Muscle layer of duodenum (tissue), 2 donors: Measurements from ENCODE around the gene TTC7B.

Experiments
- H3K27ac ChIP-seq: one replicate; pipeline ENCODE4 v1.7.0; 2013; ENCODE audit warnings: mild to moderate bottlenecking, low read length
- H3K27me3 ChIP-seq: one replicate; pipeline ENCODE4 v1.7.0; 2013; ENCODE audit warnings: low read depth, mild to moderate bottlenecking, control low read depth, low read length
- H3K36me3 ChIP-seq, 2 donors: one replicate each; pipeline ENCODE4 v1.7.0; 2013; ENCODE audit warnings: low read length in 2 of 2, control low read depth in 1 of 2, mild to moderate bottlenecking in 1 of 2; ENCODE audit not compliant: insufficient read depth in 2 of 2, control insufficient read depth in 1 of 2
- H3K4me1 ChIP-seq, 2 donors: one replicate each; pipeline ENCODE4 v1.7.0; 2013; ENCODE audit warnings: low read length in 2 of 2, mild to moderate bottlenecking in 2 of 2, control low read depth in 1 of 2, moderate library complexity in 1 of 2; ENCODE audit not compliant: insufficient read depth in 2 of 2, control insufficient read depth in 1 of 2
- H3K4me3 ChIP-seq, 2 donors: one replicate each; pipeline ENCODE4 v1.7.0; 2013; ENCODE audit warnings: low read length in 2 of 2, low read depth in 1 of 2, mild to moderate bottlenecking in 1 of 2
- H3K9me3 ChIP-seq, 2 donors: one replicate each; pipeline ENCODE4 v1.7.0; 2013; ENCODE audit warnings: low read length in 2 of 2, control low read depth in 1 of 2, mild to moderate bottlenecking in 1 of 2; ENCODE audit not compliant: control insufficient read depth in 1 of 2
- donor health status: healthy.

The TTC7B gene

GRCh38 chr14:90760591-90761316 is 55.5 kb downstream of the TTC7B start:
- no peak overlapping the region for H3K27ac ChIP-seq
- H3K27me3 ChIP-seq, result no peaks in the 10 kb centered on the region
- peaks cover 0 to 11% of the 10 kb centered on the region in 2 donors for H3K9me3 ChIP-seq
- H3K36me3 ChIP-seq, result no peaks in the 10 kb centered on the region
- H3K4me3 ChIP-seq, result no peak overlapping the region
- peaks cover 0 to 13% of the 10 kb centered on the region in 2 donors for H3K4me1 ChIP-seq

DNA sequence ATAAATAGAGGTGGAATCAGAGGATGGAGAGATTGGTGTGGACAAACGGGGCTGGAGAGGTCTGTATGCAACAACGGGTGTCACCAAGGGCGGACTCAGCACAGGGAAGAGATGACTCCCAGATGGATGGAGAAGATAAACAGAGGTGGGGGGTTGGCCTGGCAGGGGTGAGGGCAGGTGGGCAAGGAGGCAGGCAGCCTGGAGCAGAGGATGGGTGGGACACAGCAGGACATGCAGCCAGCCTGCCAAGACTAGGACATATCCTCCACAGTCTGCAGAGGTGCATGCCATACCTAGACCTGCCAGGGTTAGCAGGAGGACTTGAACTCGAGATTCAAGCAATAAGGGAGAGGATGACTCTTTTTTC is 56.2 kb downstream of the TTC7B start:
- Histone ChIP-seq H3K4me3 (no peak overlapping the region), H3K27ac (peak overlapping the region; percentile 94), H3K27me3 (no peaks in the 10 kb centered on the region), H3K4me1 (peaks cover 0 to 13% of the 10 kb centered on the region in 2 donors), H3K36me3 (no peaks in the 10 kb centered on the region), H3K9me3 (peaks cover 0 to 11% of the 10 kb centered on the region in 2 donors)

DNA sequence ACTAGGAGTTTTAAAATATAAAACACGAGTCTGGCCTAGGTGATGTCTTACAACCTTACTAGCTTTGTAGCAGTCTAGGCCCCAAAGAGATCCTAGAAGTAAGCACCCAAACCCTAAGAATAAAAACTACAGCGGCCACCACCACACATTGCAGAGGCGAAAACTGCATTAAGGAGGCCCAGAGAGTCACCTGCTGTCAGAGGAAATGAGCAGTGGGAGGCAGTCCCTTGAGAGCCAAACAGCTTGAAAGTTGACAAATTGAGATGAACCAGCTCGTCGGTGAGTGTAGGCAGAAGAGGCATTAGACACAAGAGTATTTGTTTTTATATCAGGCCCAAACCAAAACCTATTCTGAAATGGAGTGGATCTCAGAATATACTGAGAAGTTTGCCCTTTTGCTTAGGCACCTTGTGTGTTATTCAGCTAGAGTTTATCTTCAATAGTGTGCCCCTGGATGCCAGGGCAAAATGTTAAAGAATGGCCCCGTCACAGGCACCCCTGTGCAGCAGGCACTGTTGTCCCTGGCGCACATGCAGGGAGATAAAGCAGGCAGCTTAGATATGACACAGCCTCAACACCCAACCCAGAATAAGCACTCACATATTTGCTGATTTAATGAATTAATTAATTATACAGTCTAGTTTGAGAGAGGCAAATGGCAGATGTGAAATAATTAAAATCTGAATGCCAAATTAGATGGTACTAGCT is 56.7 kb downstream of the TTC7B start:
- Histone ChIP-seq H3K27me3 (no peaks in the 10 kb centered on the region), H3K9me3 (peaks cover 0 to 11% of the 10 kb centered on the region in 2 donors), H3K27ac (peak overlapping the region; percentile 94), H3K4me3 (peak overlapping the region; percentile 28 to 49), H3K4me1 (peaks cover 0 to 13% of the 10 kb centered on the region in 2 donors), H3K36me3 (no peaks in the 10 kb centered on the region)

GRCh38 chr14:90758959-90759358 is 57.3 kb downstream of the TTC7B start:
- H3K9me3 ChIP-seq, result peaks cover 0 to 11% of the 10 kb centered on the region in 2 donors
- H3K4me1 ChIP-seq, result peaks cover 0 to 13% of the 10 kb centered on the region in 2 donors
- H3K27me3 ChIP-seq, result no peaks in the 10 kb centered on the region
- peak overlapping the region; percentile 49 to 69 for H3K4me3 ChIP-seq
- peak overlapping the region; percentile 94 for H3K27ac ChIP-seq
- no peaks in the 10 kb centered on the region for H3K36me3 ChIP-seq

DNA sequence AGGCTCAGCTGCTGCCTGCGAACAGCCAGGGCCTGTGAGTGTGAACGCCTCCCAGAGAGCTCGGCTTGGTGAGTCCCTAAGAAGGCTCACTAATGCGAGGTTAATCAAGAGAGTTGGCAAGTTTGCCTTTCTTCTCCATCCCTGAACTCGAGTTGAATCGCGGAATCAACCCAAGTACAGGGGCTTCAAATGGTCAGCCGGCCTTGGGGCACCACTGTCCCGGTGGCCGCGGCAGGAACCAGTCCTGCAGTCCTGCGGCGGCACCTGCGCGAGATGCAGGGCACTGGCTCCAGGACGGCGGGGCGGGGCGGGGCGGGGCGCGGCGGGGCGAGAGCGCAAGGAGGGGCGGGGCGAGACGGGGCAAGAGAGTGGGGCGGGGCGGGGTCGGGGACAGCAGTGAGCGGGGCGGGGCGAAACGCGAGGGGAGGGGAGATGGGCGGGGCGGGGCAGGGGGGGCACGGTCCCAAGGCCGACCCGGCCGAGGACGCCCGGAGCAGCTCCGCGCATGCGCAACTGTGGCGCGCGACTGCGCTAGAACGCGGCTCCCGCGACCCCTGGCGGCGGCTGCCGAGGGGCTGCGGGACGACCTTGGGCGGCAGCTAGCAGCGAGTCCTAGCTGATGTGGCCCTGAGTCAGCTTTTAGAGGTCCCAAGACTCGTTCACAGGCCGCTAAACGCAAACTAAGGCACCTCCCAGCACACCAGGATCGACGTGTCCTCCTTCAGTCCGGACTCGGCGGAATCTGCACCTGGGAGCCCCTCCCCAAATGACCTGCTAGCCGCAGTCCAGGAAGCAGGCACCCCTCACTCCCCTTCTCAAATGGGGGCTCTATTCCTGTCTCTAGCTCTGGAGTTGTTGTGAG is 58.0 kb downstream of the TTC7B start:
- peaks cover 0 to 13% of the 10 kb centered on the region in 2 donors for H3K4me1 ChIP-seq
- H3K27me3 ChIP-seq, result no peaks in the 10 kb centered on the region
- peak overlapping the region; percentile 59 to 69 for H3K4me3 ChIP-seq
- peaks cover 0 to 8% of the 10 kb centered on the region in 2 donors for H3K9me3 ChIP-seq
- no peaks in the 10 kb centered on the region for H3K36me3 ChIP-seq
- peak overlapping the region; percentile 94 for H3K27ac ChIP-seq

DNA sequence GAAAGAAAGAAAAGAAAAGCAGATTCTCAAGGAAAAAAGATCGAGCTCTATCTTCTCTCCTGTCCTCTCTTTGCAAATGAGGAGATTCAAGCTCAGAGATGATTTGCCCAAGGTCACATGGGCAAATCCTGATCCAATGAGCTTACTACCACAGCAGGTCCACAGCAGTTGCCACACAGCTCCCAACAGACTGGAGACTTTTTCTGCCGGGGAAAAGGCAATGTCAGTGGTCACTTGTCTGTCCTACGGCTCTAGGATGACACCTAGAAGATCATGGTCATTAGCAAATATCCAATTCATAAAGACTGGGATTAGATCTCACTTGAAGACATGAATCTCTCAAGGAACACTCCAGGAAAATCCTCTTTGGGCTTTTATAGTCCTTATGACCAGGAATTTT is 58.8 kb downstream of the TTC7B start:
- H3K4me3 ChIP-seq, result peak overlapping the region; percentile 14 to 59
- peak overlapping the region; percentile 12 for H3K27ac ChIP-seq
- no peaks in the 10 kb centered on the region for H3K9me3 ChIP-seq
- no peaks in the 10 kb centered on the region for H3K27me3 ChIP-seq
- H3K36me3 ChIP-seq, result no peaks in the 10 kb centered on the region
- H3K4me1 ChIP-seq, result peaks cover 0 to 13% of the 10 kb centered on the region in 2 donors

- H3K36me3 ChIP-seq, result no peaks in the 10 kb centered on the region
- peaks cover 0 to 13% of the 10 kb centered on the region in 2 donors for H3K4me1 ChIP-seq
- no peaks in the 10 kb centered on the region for H3K9me3 ChIP-seq
- H3K27me3 ChIP-seq, result no peaks in the 10 kb centered on the region
- H3K27ac ChIP-seq, result no peak overlapping the region
- no peak overlapping the region for H3K4me3 ChIP-seq
Measured at GRCh38 chr14:90756755-90757345, 59.4 kb downstream of the TTC7B start.

- no peak overlapping the region for H3K4me3 ChIP-seq
- H3K27me3 ChIP-seq, result no peaks in the 10 kb centered on the region
- no peak overlapping the region for H3K27ac ChIP-seq
Measured at GRCh38 chr14:90755661-90756304, 60.4 kb downstream of the TTC7B start.

DNA sequence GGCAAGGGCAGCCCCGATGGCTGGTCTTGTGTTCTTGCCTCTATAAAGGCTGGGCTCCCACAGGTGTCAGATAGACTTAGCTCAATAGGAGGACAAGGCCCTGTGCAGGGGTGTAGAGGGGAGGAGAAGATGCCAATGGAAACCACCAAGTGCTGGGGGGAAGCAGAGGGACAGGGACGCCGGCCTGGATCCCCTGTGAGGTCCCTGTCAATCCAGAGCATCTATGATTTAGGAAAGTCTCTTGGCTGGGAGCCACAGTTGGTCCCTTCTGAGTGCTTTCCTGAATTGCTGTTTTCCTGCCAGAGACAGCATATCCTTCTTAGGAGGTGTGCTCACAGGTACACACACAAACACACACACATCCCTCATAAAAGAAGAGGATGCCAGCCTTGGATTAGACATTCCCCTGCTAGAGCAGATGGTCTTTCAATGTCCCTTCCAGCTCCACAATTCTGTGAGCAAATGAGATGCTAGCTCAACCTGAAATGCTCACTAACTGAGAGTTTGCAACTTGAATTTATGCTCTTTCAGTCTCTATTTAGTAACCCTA is 62.7 kb downstream of the TTC7B start:
- peaks cover 0 to 5% of the 10 kb centered on the region in 2 donors for H3K9me3 ChIP-seq
- H3K4me1 ChIP-seq, result no peaks in the 10 kb centered on the region
- no peak overlapping the region for H3K27ac ChIP-seq
- no peaks in the 10 kb centered on the region for H3K27me3 ChIP-seq
- no peaks in the 10 kb centered on the region for H3K36me3 ChIP-seq
- no peak overlapping the region for H3K4me3 ChIP-seq

More at GRCh38 chr14:90755661-90756304, 60.4 kb downstream of the TTC7B start:
- Histone ChIP-seq H3K36me3 (no peaks in the 10 kb centered on the region), H3K9me3 (no peaks in the 10 kb centered on the region), H3K4me1 (peaks cover 0 to 13% of the 10 kb centered on the region in 2 donors)

- Histone ChIP-seq H3K9me3 (peaks cover 0 to 5% of the 10 kb centered on the region in 2 donors), H3K4me1 (no peaks in the 10 kb centered on the region), H3K36me3 (no peaks in the 10 kb centered on the region), H3K4me3 (no peak overlapping the region), H3K27ac (no peak overlapping the region), H3K27me3 (no peaks in the 10 kb centered on the region)
Measured at GRCh38 chr14:90750701-90751100, 65.5 kb downstream of the TTC7B start.
